ENCODE measurements around the gene CFAP65. TPM values are rescaled to one million over a fixed set of nuclear protein-coding genes. Genes with fewer than 3 reads are reported as not detected.

CFAP65 gene
- total RNA-seq, 6 donors from 2014 or later: 0.26 to 18.7 (median 10.7) TPM

GRCh38 chr2:218999881-219000568, 41.3 kb downstream of the CFAP65 start:
- Histone ChIP-seq H3K4me1 (peaks cover 22 to 42% (median 33%) of the 10 kb centered on the region in 4 donors), H3K27ac (no peak overlapping the region), H3K36me3 (no peaks in the 10 kb centered on the region), H3K9me3 (no peaks in the 10 kb centered on the region), H3K27me3 (peaks cover 2 to 64% (median 27%) of the 10 kb centered on the region in 4 donors), H3K4me3 (no peak overlapping the region)
- no peak for TF ChIP-seq POLR2A (IDR thresholded peaks at IDR 0.05)
- DNase-seq (no peak), ATAC-seq (ENCODE audit: low FRiP score in 2 of 2) (no peak)
- WGBS, 2 donors: 28 to 31% methylated on average over 9 of the region's 9 CpGs

GRCh38 chr2:218999021-218999880, 42.1 kb downstream of the CFAP65 start:
- Histone ChIP-seq H3K4me1 (peaks cover 22 to 42% (median 33%) of the 10 kb centered on the region in 4 donors), H3K9me3 (no peaks in the 10 kb centered on the region), H3K36me3 (no peaks in the 10 kb centered on the region), H3K27me3 (peaks cover 2 to 70% (median 31%) of the 10 kb centered on the region in 4 donors), H3K27ac (no peak overlapping the region), H3K4me3 (no peak overlapping the region)
- TF ChIP-seq CTCF (IDR thresholded peaks at IDR 0.05) (no peak), POLR2A (IDR thresholded peaks at IDR 0.05) (no peak), POLR2AphosphoS5 (IDR thresholded peaks at IDR 0.05) (no peak)
- DNase-seq (no peak), ATAC-seq (ENCODE audit: low FRiP score in 2 of 2) (no peak)
- WGBS, 2 donors: 54 to 63% methylated on average over 6 to 10 of the region's 10 CpGs

GRCh38 chr2:218998414-218999002, 42.8 kb downstream of the CFAP65 start:
- Histone ChIP-seq H3K27me3 (peaks cover 2 to 70% (median 34%) of the 10 kb centered on the region in 4 donors), H3K36me3 (no peaks in the 10 kb centered on the region), H3K27ac (no peak overlapping the region), H3K4me1 (peaks cover 28 to 50% (median 39%) of the 10 kb centered on the region in 4 donors), H3K4me3 (no peak overlapping the region), H3K9me3 (no peaks in the 10 kb centered on the region)
- TF ChIP-seq POLR2AphosphoS5 (IDR thresholded peaks at IDR 0.05): no peak
- no peak for TF ChIP-seq CTCF (IDR thresholded peaks at IDR 0.05)
- no peak for TF ChIP-seq POLR2A (IDR thresholded peaks at IDR 0.05)
- TF ChIP-seq EP300 (IDR thresholded peaks at IDR 0.05): no peak
- DNase-seq (no peak), ATAC-seq (ENCODE audit: low FRiP score in 2 of 2) (no peak)
- 50 to 66% methylated on average over 12 of the region's 12 CpGs for WGBS, 2 donors

- no peaks in the 10 kb centered on the region for H3K36me3 ChIP-seq
- TF ChIP-seq CTCF (IDR thresholded peaks at IDR 0.05): no peak
- no peak for TF ChIP-seq POLR2AphosphoS5 (IDR thresholded peaks at IDR 0.05)
- TF ChIP-seq EP300 (IDR thresholded peaks at IDR 0.05): no peak
- no peak for TF ChIP-seq POLR2A (IDR thresholded peaks at IDR 0.05)
- H3K27ac ChIP-seq: no peak overlapping the region
- H3K27me3 ChIP-seq: peaks cover 2 to 73% (median 34%) of the 10 kb centered on the region in 4 donors
- no peak overlapping the region for H3K4me3 ChIP-seq
- no peak for ATAC-seq (ENCODE audit: low FRiP score in 2 of 2)
- H3K4me1 ChIP-seq: peaks cover 30 to 50% (median 41%) of the 10 kb centered on the region in 4 donors
- no peak for DNase-seq
- no peaks in the 10 kb centered on the region for H3K9me3 ChIP-seq
- WGBS, 2 donors: 36% methylated on average over 2 of the region's 2 CpGs; no CpG with 5 or more reads in 1 of the 2 donors
Observed at GRCh38 chr2:218997731-218998130, 43.6 kb downstream of the CFAP65 start.

GRCh38 chr2:218996937-218997336, 44.4 kb downstream of the CFAP65 start:
- no peak for TF ChIP-seq EP300 (IDR thresholded peaks at IDR 0.05)
- TF ChIP-seq POLR2A (IDR thresholded peaks at IDR 0.05): no peak
- no peak for TF ChIP-seq POLR2AphosphoS5 (IDR thresholded peaks at IDR 0.05)
- TF ChIP-seq CTCF (IDR thresholded peaks at IDR 0.05): no peak
- H3K27ac ChIP-seq: no peak overlapping the region
- no peak for DNase-seq
- peaks cover 0 to 73% (median 34%) of the 10 kb centered on the region in 4 donors for H3K27me3 ChIP-seq
- 19 to 41% methylated on average over 3 to 4 of the region's 4 CpGs for WGBS, 2 donors
- H3K9me3 ChIP-seq: no peaks in the 10 kb centered on the region
- no peak overlapping the region for H3K4me3 ChIP-seq
- ATAC-seq (ENCODE audit: low FRiP score in 2 of 2): no peak
- peaks cover 23 to 49% (median 34%) of the 10 kb centered on the region in 4 donors for H3K4me1 ChIP-seq
- no peaks in the 10 kb centered on the region for H3K36me3 ChIP-seq

All from upper lobe of left lung (tissue), 6 donors.